ENCODE data around the gene SHC4. TPM values are rescaled to one million over a fixed set of nuclear protein-coding genes. Genes with fewer than 3 reads are reported as not detected.
"Not testable (repeated sequence)": the region's sequence is repeated elsewhere in the genome, so short reads cannot be mapped to it uniquely, and the experiment has no call there.

The SHC4 gene
- total RNA-seq, 2 experiments from 2014 or later: 0.21 to 0.25 TPM

DNA sequence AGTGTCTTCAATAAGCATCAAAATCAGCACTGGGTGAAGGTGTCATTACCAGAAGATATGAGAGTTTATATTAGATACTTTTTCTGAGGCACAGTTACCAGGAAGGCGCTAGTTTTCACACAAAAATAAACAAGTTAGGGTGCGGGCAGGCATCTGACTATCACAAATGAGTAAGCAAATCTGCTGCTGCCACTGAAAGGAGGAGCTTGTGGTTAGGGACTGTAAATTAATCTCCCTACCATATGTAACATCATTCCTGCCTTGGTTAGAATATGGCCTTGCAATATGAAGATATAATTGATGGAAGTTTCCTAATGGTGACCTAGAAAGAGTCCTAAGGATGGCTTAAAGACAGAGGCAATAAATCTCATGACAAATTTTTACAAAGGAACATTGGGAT is 105.3 kb downstream of the SHC4 start:
- Mint-ChIP-seq H3K4me1 (ENCODE audit: low read depth) (peaks cover 9% of the 10 kb centered on the region), H3K27ac (no peak overlapping the region), H3K9me3 (no peaks in the 10 kb centered on the region), H3K36me3 (ENCODE audit: low read depth) (no peaks in the 10 kb centered on the region), H3K4me3 (no peak overlapping the region), H3K27me3 (ENCODE audit: low read depth) (peaks cover 2% of the 10 kb centered on the region)
- intact Hi-C loops (cut with micrococcal nuclease): loop anchor here (5.0 kb wide), 1 partner anchor 501 kb away; no protein-coding TSS in a partner anchor
- CTCF ChIA-PET: interaction anchor here (0.5 to 1.2 kb wide), 4 partner anchors 117 to 1287 kb away, joined by 3 to 4 read pairs (median 4); no protein-coding TSS in a partner anchor
- DNase-seq: peak; percentile 17

DNA sequence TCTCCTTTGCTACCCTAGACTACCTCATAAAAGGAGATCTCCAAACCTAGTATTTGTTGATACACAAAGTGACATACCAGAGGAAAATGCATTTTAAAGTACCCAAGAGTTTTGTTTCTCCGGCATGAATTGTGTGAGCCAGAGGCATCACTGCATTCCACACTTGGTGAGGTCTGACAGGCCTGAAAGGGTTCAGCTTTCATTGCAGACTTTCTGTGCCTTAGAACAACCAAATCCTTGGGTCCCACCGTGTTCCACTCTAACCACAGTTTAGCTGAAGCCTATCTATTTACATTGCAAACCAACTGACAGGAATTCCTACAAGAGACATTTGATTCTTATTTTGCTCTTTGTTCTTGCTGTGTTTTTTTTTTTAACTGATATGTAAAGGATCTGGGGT is 106.8 kb downstream of the SHC4 start:
- Mint-ChIP-seq H3K4me1 (ENCODE audit: low read depth) (peaks cover 1% of the 10 kb centered on the region), H3K4me3 (no peak overlapping the region), H3K27ac (no peak overlapping the region), H3K36me3 (ENCODE audit: low read depth) (no peaks in the 10 kb centered on the region), H3K9me3 (no peaks in the 10 kb centered on the region), H3K27me3 (ENCODE audit: low read depth) (peaks cover 2% of the 10 kb centered on the region)
- intact Hi-C loops (cut with micrococcal nuclease): loop anchor here (5.0 kb wide), 1 partner anchor 500 kb away; no protein-coding TSS in a partner anchor
- CTCF ChIA-PET: interaction anchor here (0.6 kb wide), 1 partner anchor 347 kb away, joined by 3 read pairs; no protein-coding TSS in a partner anchor
- no peak for DNase-seq

DNA sequence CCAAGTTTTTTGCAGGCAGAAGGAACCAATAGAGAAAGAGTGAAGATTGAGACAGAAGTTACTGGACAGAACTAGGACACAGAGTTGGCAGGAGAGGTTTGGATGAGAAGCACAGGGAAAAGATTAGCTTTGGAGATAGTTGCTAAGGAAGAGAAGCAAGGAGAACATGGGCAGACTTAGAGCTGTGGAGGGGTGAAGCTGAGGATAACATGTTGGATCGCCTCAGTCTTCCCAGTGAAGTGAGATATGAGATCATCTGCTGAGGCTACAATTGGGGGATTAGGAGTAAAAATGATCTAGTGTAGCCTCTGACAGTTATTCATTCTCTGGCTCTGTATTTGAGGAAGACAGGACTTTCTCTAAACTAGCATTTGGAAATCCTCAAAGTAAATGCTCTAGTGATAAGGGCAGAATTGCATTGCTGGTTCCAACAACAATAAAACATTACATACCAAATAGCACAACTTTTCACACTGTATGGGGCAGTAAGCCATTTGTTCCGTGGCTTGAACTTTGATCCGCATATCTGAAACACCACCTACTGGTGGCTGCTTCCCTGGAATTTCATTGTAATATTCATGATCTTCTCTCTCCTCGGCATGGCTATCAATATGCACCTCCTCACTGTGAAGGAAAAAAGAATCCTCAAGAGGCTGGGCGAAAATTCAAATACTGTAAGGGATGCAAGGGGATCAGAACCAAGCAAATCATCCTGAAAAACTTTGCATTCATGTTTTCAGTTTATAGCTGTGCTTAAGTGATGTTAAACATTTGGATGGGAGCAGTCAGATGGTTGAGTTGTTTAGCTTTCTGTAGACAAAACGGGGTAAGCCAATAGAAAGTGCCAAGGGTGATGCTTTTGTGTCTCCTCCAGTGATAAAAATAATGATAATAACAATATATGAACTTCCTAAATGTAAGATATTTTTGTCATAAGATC is 107.9 kb downstream of the SHC4 start:
- Mint-ChIP-seq H3K27ac (no peak overlapping the region), H3K27me3 (ENCODE audit: low read depth) (peaks cover 2% of the 10 kb centered on the region), H3K36me3 (ENCODE audit: low read depth) (no peaks in the 10 kb centered on the region), H3K4me1 (ENCODE audit: low read depth) (no peaks in the 10 kb centered on the region), H3K4me3 (no peak overlapping the region), H3K9me3 (no peaks in the 10 kb centered on the region)
- intact Hi-C loops (cut with micrococcal nuclease): loop anchor here (5.0 kb wide), 1 partner anchor 498 kb away; no protein-coding TSS in a partner anchor
- CTCF ChIA-PET: no interaction called here
- DNase-seq: no peak

DNA sequence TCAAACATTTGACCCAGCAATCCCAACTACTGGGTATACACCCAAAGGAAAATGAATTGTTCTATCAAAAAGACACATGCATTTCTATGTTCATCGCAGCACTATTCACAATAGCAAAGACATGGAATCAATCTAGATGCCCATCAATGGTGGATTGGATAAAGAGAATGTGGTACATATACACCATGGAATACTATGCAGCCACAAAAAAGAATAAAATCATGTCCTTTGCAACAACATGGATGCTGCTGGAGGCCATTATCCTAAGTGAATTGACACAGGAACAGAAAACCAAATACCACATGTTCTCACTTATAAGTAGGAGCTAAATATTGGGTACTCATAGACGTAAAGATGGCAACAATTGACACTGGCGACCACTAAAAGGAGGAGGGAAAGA is 109.3 kb downstream of the SHC4 start:
- H3K36me3 Mint-ChIP-seq (ENCODE audit: low read depth); H3K27me3 Mint-ChIP-seq (ENCODE audit: low read depth); H3K27ac Mint-ChIP-seq; DNase-seq; intact Hi-C loops (cut with micrococcal nuclease); H3K4me3 Mint-ChIP-seq; H3K9me3 Mint-ChIP-seq; H3K4me1 Mint-ChIP-seq (ENCODE audit: low read depth); CTCF ChIA-PET: not testable (repeated sequence)

DNA sequence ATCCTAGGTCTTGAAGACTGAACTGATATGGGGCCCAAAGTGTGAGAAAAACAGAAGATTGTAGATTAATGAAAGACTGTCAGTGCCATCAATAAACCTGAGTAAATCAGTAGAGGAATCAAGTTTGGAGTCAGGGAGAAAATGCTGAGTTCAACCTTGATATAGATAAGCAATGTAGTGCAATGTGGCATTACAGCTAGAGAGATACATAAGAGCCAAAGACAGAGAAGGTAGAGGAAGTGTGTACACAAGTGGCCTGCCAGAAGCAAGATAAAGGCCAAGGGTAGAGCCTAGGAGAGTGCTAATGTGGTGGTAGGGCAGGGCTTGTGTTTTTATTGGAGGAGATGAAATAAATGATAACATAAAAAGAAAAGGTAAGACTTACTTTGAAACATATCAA is 111.8 kb downstream of the SHC4 start:
- Mint-ChIP-seq H3K27me3 (ENCODE audit: low read depth) (no peaks in the 10 kb centered on the region), H3K4me1 (ENCODE audit: low read depth) (no peaks in the 10 kb centered on the region), H3K36me3 (ENCODE audit: low read depth) (no peaks in the 10 kb centered on the region), H3K4me3 (no peak overlapping the region), H3K9me3 (no peaks in the 10 kb centered on the region), H3K27ac (no peak overlapping the region)
- CTCF ChIA-PET: no interaction called here
- intact Hi-C loops (cut with micrococcal nuclease): no loop called here
- no peak for DNase-seq

DNA sequence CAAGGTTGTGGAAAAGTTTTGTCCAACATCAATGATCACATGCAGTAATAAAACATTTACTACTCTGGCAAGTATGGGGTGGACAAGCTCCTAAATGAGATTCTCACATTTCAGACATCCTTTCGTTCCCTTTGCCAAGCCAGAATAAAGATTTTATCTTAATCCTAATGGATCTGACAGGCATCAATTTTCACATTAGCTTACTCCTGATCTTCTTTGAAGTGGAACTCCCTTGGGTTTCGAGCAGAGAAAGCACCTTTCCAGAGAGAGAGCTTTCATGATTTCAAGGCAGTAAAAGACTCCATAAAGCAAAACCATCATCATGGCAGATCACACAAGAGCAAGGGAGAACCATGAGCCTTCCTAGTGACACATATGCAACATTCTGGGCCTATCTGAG is 113.1 kb downstream of the SHC4 start:
- DNase-seq: no peak
- CTCF ChIA-PET: no interaction called here
- H3K27ac Mint-ChIP-seq: no peak overlapping the region

DNA sequence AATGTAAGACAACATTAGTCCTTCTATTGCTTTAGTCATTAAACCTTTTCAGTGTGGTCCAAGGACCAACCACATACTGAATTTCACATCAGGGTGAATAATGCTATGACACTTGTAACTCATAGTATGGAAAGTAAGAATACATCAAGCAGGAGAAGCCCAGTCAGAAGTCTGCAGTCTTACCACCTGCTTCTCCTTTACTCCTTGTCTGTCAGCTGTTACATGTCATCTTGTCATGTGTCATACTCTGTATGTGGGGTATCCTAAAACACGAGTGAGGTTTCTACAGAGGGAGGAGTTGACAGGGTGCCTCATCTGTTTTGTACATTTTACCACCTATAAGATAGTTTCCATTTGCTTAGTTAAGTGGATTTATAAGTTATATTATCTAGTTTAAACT is 118.6 kb downstream of the SHC4 start:
- H3K4me3 Mint-ChIP-seq: no peak overlapping the region
- CTCF ChIA-PET: no interaction called here
- H3K27me3 Mint-ChIP-seq (ENCODE audit: low read depth): no peaks in the 10 kb centered on the region
- no peak for DNase-seq
- intact Hi-C loops (cut with micrococcal nuclease): no loop called here
- H3K4me1 Mint-ChIP-seq (ENCODE audit: low read depth): no peaks in the 10 kb centered on the region
- H3K36me3 Mint-ChIP-seq (ENCODE audit: low read depth): no peaks in the 10 kb centered on the region
- peaks cover 3% of the 10 kb centered on the region for H3K9me3 Mint-ChIP-seq
- H3K27ac Mint-ChIP-seq: no peak overlapping the region

More for the DNA sequence above, 113.1 kb downstream of the SHC4 start:
- Mint-ChIP-seq H3K36me3 (ENCODE audit: low read depth) (no peaks in the 10 kb centered on the region), H3K4me3 (no peak overlapping the region), H3K4me1 (ENCODE audit: low read depth) (no peaks in the 10 kb centered on the region), H3K27me3 (ENCODE audit: low read depth) (no peaks in the 10 kb centered on the region), H3K9me3 (no peaks in the 10 kb centered on the region)
- intact Hi-C loops (cut with micrococcal nuclease): no loop called here

DNA sequence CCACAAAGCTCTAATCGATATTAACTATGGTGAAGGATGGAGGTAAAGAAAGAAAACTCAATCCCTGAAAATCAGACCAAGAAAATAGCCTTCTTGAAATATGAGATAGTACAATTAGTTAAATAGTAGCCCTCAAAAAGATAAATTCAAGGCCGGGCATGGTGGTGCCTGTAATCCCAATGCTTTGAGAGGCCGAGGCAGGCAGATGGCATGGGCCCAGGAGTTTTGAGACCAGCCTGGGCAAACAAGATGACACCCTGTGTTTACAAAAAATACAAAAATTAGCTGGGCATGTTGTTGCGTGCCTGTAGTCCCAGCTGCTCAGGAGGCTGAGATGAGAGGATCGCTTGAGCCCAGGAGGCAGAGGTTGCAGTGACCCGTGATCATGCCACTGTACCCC is 121.2 kb downstream of the SHC4 start:
- CTCF ChIA-PET: no interaction called here
- DNase-seq: no peak
- intact Hi-C loops (cut with micrococcal nuclease): no loop called here
- Mint-ChIP-seq H3K4me1 (ENCODE audit: low read depth) (no peaks in the 10 kb centered on the region), H3K27me3 (ENCODE audit: low read depth) (no peaks in the 10 kb centered on the region), H3K4me3 (no peak overlapping the region), H3K9me3 (peaks cover 3% of the 10 kb centered on the region), H3K36me3 (ENCODE audit: low read depth) (no peaks in the 10 kb centered on the region), H3K27ac (no peak overlapping the region)

DNA sequence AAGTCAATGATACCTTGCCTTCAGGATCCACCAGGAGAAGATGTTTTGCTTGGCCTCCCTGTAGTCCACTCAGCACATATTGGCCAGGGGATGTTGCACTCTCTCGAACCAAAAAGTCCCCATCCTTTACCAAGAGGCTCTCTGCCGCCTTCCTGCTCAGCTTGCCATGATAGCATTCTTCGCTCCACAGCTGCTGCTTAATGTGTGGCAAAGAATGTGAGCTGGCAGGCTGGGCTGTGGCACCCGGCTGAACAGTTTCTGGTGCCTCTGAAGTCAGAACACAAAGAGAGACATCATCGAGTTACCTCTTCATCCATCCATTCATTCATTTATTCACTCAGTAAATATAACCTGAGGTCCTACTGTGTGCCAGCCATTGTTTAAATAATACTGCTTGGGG is 129.0 kb downstream of the SHC4 start:
- Mint-ChIP-seq H3K9me3 (peaks cover 16% of the 10 kb centered on the region), H3K4me1 (ENCODE audit: low read depth) (no peaks in the 10 kb centered on the region), H3K27ac (no peak overlapping the region), H3K4me3 (no peak overlapping the region), H3K36me3 (ENCODE audit: low read depth) (peaks cover 1% of the 10 kb centered on the region), H3K27me3 (ENCODE audit: low read depth) (peaks cover 12% of the 10 kb centered on the region)
- CTCF ChIA-PET: no interaction called here
- no peak for DNase-seq
- intact Hi-C loops (cut with micrococcal nuclease): no loop called here

DNA sequence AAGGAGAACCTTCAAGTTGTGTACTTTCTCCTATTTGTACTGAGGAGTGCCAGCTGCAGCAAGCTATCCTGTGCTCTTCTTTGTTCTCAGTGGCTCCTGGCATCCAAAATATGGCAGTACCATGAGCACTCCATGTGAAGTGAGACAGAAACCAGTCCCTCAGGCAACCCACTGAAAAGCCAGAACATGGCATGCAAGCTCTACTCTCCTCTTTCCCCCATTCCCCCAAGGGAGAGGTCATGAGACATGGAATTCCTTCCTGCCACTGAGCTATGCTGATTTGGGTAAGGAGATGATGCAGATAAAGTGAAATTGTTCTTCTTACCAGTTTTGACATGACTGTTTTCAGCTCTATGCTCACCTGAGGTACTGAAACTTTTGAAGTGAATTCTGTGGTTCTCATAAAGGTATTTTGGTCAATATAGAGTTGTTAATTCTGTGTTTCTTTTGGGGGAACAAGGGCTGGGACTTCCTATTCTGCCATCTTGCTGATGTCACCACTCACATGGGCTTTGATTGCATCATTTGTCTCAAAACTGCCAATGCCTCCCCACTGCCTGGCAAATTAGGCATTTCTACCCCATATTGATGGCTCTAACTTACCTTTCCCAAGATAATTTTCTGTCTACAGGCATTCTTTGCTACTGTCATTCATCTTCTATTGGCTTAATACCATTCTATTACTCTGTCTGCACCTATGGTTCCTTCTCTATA is 130.0 kb downstream of the SHC4 start:
- H3K4me3 Mint-ChIP-seq: no peak overlapping the region
- peaks cover 16% of the 10 kb centered on the region for H3K9me3 Mint-ChIP-seq
- intact Hi-C loops (cut with micrococcal nuclease): no loop called here
- CTCF ChIA-PET: no interaction called here
- no peak overlapping the region for H3K27ac Mint-ChIP-seq
- H3K36me3 Mint-ChIP-seq (ENCODE audit: low read depth): peaks cover 1% of the 10 kb centered on the region
- no peaks in the 10 kb centered on the region for H3K4me1 Mint-ChIP-seq (ENCODE audit: low read depth)
- DNase-seq: no peak
- H3K27me3 Mint-ChIP-seq (ENCODE audit: low read depth): peaks cover 12% of the 10 kb centered on the region

DNA sequence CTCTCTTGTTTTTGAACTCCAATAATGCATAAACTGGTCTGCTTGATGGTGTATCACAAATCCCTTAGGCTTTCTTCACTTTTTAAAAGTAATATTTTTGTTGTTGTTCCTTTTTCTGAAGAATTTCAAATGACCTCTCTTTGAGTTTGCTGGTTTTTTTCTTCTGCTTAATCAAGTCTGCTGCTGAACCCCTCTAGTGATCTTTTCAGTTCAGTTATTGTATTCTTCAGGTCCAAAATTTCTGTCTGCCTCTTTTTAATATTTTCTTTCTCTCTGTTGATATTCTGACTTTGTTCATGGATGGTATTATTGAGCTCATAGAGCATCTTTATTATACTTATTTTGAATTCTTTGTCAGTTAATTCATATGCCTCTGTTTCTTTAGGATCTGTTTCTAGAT is 131.1 kb downstream of the SHC4 start:
- Mint-ChIP-seq H3K4me1 (ENCODE audit: low read depth) (no peaks in the 10 kb centered on the region), H3K4me3 (no peak overlapping the region), H3K27me3 (ENCODE audit: low read depth) (peaks cover 12% of the 10 kb centered on the region), H3K9me3 (peaks cover 16% of the 10 kb centered on the region), H3K36me3 (ENCODE audit: low read depth) (peaks cover 1% of the 10 kb centered on the region), H3K27ac (no peak overlapping the region)
- CTCF ChIA-PET: no interaction called here
- no peak for DNase-seq
- intact Hi-C loops (cut with micrococcal nuclease): no loop called here

DNA sequence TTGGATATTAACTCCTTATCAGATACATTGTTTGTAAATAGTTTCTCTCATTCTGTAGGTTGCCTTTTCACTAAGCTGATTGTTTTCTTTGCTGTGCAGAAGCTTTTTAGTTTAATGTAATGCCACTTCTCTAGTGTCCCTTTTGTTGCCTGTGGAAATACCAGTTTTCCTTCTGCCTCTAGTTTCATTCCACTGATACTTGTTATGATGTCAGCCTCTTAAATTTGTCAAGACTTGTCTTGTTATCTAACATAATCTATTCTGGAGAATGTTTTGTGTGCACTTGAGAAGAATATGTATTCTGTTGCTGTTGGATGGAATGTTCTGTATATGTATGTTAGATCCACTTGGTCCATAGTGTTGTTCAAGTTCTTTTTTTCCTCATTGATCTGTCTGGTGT is 134.8 kb downstream of the SHC4 start:
- intact Hi-C loops (cut with micrococcal nuclease): no loop called here
- CTCF ChIA-PET: no interaction called here
- H3K4me3 Mint-ChIP-seq: no peak overlapping the region
- H3K27ac Mint-ChIP-seq: no peak overlapping the region
- H3K4me1 Mint-ChIP-seq (ENCODE audit: low read depth): peaks cover 8% of the 10 kb centered on the region
- no peaks in the 10 kb centered on the region for H3K27me3 Mint-ChIP-seq (ENCODE audit: low read depth)
- DNase-seq: no peak
- peaks cover 1% of the 10 kb centered on the region for H3K36me3 Mint-ChIP-seq (ENCODE audit: low read depth)
- H3K9me3 Mint-ChIP-seq: peaks cover 16% of the 10 kb centered on the region

Measured in activated naive CD4-positive, alpha-beta T cell treated with anti-CD3 and anti-CD28 coated beads for 36 hours (primary cell).